Hematopoietic multipotent progenitor cell treated with erythropoietin and hydrocortisone succinate and interleukin-3 and kit ligand, for 8 days (in vitro differentiated cells): ENCODE measurements around the gene FCRL6.

Experiments
- DNase-seq: peaks from one replicate; pipeline ENCODE4 v3.0.0-alpha.2; 2015

The FCRL6 gene

GRCh38 chr1:159800177-159800930 lies 1.8 kb upstream of the FCRL6 start:
- no peak for DNase-seq

DNA sequence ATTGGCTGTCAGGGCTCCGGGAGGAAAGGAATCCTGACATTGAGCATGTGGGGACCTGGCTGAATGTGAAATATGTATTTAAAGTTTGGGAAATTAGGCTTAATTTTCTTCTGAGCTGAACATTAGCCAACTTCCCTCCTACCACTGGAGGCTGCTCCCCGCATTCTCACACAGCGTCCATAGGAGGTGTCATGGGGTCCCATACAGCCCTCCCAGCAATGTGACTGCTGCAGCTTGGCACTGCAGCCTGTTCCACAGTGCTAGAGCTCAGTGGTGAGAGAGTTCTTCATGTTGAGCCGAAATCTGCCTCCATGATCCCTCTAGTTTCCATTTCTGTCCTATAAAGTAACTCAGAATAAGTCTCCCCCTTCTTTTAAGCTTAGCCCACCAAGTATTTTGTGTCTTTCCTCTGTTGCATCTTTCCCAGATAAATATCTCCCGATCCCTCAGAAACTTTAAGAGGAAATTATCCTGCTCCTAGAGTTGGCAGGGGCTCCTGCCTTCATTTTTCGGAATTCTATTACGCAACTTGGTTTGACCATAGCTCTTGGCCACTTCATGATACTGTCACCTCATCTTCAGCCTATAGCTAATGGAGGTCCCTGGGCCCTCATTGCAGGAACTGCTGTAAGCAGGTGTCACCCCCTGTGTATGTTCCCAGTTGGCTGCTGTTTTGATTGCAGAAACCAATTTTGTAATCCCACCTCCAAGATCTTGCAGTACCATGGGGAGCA lies 2.0 kb downstream of the FCRL6 start:
- DNase-seq = no peak

DNA sequence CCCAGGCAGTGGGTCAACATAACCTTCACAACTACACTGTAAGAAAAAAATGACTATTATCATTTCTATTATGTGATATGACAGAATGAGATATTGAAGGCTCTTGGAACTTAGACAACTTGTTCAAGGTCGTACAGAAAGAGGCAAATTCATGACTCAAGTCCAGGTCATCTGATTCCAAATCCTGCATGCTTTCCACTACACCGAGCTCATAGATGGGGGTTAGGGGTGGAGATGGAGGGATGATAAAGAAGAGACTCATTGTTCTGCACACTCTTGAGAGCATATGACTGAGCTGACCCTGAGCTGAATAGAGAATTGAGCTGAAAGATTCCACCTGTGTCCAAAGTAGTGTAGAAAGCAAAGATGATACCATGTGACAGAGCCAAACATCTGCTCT lies 2.8 kb downstream of the FCRL6 start:
- DNase-seq = no peak

DNA sequence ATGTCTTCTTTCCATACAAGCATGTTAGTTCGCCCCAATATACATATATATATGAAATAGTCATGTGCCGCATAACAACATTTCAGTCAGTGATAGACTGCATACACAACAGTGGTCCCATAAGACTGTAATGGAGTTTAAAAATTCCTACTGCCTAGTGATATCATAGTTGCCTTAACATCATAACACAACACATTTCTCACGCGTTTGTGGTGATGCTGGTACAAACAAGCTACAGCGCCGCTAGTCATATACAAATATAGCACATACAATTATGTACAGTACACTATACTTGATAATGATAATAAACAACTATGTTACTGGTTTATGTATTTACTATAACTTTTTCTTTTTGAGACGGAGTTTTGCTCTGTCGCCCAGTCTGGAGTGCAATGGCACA lies 13.8 kb downstream of the FCRL6 start:
- DNase-seq = no peak

DNA sequence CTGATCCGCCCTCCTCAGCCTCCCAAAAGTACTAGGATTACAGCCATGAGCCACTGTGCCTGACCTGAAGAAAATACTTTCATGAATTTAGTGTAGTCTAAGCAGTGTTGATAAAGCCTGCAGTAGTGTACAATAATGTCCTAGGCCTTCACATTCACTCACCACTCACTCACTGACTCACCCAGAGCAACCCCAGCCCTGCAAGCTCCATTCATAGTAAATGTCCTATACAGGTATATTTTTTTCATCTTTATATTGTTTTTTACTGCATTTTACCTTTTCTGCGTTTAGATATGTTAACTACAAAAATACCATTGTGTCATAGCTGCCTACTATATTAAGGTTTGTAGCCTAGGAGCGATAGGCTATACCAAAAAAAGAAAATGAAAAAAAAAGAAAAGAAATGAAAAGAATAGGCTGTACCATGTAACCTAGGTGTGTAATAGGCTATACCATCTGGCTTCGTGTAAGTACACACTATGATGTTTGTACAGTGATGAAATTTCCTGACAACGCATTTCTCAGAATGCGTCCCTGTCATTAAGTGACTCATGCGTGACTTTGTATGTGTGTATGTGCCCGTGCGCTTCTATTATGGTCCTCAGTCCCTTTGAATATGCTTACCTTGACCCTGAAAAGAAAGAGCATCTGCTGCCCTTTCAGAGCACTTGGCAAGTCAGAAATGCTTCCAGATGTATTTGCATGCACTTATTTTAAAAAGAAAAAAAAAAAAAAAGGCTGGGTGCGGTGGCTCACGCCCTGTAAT lies 15.3 kb downstream of the FCRL6 start:
- DNase-seq = no peak

DNA sequence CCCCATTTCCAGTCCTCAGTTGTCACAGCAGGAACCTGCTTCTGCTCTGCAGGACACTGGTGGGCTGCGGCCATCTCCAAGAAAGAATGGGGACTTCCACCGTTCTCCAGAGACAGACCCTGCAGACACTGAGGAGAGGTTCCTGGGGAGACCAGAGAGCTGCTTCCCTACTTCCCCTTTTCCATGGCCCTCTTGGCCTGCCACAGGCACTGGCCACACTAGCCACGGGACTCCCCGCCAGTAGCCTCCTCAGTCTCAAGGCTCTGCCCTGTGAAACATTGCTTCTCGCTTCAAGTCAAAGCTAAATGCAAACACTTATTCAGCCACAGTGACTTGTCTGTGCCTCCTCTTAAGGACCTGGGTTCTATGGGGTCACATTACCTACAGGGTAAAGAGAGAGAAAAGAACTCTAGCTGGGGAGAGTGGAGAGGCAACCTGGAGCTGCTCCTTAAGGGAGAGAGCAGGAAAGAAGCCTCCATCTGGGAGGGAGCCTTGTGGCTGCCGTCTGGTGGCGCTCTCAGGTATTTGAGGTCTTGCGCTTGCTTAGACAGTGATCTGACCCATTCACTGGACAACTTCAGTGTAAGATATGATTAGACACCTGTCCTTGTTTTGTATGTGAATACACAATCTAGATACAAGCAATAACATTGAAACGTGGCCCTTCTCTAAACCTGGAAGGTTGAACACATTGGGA lies 19.2 kb downstream of the FCRL6 start:
- no peak for DNase-seq

- DNase-seq = no peak
Measured at GRCh38 chr1:159823406-159823805, 21.2 kb downstream of the FCRL6 start.

- no peak for DNase-seq
Measured at GRCh38 chr1:159825564-159825963, 23.4 kb downstream of the FCRL6 start.

GRCh38 chr1:159826441-159827101 lies 24.4 kb downstream of the FCRL6 start, which contains the start of gene SLAMF8:
TSS of gene SLAMF8 (plus strand) at chr1:159826873. CDS start at chr1:159826899, 26 bp downstream.
- DNase-seq = no peak

- no peak for DNase-seq
Measured at GRCh38 chr1:159827102-159827490, 24.9 kb downstream of the FCRL6 start.

- no peak for DNase-seq
Measured at GRCh38 chr1:159827549-159827948, 25.4 kb downstream of the FCRL6 start.

DNA sequence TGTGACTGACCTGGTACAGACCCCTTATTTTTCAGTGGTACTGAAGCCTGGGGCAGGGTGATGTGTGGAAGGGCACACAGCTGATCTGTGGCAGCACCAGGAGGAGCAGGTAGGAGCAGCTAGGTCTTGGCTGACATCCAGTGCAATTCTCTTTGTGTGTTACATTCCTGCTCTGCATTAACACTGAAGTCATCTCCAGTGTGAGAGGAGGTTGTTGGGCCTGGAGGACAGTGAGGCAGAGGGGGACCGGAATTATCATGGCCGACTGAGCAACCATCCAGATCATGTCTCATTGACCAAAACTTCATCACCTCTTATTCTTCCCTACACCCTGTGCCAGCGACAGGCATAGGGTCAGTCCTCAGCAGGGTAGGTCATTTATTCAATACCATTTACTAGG lies 26.0 kb downstream of the FCRL6 start:
- no peak for DNase-seq

DNA sequence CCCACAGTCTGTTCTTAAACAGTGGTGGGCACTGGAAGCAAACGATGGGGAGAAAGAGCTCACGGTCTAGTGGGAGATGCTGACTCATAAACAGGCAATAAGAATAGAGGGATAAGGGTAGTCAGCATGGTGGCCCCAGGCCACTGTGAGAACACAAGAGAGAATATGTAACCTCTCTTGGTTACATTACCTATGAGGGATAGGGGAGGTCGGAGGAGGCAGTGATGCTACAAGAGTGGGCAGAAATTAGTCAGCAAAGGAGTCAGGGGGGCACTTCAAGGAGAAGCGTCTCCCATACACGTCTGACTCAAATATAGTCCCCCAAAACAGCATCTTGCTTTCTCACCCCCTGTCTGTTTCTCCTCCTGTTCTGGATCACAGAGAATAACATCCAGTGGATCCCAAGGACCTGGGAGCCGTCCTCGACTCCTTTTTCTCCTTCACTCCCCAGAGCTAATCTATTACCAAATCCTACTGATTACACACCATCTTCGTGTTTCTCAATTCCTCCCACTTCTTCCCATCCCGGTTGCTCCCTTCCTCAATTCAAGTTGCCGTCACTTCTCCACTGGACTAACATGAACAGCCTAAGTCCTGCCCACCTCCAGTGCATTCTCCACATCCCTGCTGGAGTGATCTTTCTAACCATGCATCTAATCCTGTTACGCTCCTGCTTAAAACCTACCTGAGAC lies 26.6 kb downstream of the FCRL6 start:
- no peak for DNase-seq

- peak; percentile 52 for DNase-seq
Measured at GRCh38 chr1:159829273-159829634, 27.1 kb downstream of the FCRL6 start.

- no peak for DNase-seq
Measured at GRCh38 chr1:159829822-159830465, 27.8 kb downstream of the FCRL6 start.

DNA sequence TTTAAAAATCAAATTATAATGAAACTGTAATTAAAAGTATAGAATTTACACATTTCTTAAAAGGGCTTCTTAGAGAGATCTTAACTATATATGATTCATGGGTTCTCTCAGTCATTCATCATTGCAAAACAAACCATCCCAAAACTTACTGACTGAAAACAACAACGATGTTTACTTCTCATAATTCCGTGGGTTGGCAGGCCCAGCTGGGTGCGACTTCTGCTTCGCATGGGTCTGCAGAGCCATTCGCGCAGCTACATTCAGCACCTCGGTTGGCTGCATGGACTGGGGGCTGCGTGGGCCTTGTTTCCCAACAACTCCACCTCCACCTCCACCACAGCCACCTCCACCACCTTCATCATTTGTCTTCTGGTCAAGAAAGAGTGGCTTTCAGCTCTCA lies 28.6 kb downstream of the FCRL6 start:
- no peak for DNase-seq

DNA sequence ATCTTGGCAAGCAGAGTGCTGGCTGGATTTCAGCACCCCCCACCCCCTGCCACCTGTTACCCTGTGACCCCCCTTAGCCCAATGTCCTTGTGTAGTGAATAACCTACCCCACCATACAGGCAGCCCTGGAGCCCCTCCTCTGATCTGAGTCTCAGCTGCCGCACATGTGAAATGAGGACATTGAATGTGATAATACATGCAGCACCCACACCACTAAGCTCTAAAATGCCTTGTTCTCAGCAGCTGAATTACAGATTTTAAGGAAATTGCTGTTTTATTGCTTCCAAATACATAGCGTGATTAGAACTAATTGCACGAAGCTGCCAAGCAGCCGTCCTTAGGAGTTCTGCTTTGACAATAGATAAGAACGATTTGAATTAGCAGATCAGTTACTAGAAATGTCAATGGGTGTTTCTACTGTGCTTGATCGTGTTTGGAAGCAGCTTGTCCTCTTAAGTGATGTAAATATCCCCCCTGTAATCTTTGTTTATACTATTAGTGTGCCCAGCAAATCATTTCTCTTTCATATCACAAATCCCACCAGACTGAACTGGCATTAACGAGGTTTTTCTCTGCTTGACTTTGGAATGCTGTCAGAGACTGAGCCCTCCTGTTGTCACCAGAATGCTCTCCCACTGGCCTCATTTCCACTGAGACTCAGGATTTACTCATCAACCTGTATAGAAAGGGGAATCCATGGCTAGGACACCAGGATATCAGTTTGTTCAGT lies 29.4 kb downstream of the FCRL6 start:
- no peak for DNase-seq

DNA sequence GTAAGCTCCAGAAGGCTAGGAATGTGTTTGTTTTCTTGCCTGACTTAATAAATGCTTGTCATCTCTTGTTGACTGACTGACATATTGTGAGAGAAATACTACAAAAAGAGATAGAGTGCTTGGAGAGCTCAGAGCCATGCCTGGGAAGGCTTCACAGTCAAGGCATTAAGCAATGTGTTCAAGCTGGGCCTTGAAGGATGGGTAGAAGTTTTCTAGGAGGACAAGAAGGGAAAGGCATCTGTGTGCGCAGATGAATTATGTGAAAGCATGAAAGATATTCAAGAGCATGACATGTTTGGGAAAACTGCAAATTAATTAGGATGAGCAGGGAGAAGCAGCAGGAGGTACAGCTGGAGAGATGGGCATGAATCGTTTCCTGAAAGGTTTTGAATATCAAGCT lies 30.1 kb downstream of the FCRL6 start:
- DNase-seq = no peak

DNA sequence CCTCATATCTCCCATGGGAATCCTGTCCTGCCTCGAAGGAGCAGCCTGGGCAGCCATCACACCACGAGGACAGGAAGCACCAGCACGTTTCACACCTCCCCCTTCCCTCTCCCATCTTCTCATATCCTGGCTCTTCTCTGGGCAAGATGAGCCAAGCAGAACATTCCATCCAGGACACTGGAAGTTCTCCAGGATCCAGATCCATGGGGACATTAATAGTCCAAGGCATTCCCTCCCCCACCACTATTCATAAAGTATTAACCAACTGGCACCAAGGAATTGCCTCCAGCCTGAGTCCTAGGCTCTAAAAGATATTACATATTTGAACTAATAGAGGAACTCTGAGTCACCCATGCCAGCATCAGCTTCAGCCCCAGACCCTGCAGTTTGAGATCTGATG lies 33.2 kb downstream of the FCRL6 start:
- DNase-seq = no peak

DNA sequence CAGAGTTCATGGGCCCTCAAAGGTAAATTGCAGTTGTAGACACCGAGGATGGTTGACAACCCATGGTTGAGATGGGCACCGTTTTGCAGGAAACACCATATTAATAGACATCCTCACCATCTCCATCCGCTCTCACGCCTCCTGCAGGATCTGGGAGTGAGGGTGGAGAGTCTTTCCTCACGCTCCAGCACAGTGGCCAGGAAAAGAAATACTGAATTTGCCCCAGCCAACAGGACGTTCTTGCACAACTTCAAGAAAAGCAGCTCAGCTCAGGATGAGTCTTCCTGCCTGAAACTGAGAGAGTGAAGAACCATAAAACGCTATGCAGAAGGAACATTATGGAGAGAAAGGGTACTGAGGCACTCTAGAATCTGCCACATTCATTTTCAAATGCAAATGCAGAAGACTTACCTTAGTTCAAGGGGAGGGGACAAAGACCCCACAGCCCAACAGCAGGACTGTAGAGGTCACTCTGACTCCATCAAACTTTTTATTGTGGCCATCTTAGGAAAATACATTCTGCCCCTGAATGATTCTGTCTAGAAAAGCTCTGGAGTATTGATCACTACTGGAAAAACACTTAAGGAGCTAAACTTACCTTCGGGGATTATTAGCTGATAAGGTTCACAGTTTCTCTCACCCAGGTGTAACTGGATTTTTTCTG lies 33.8 kb downstream of the FCRL6 start:
- DNase-seq = no peak
